Lower leg skin (tissue), 4 donors: ENCODE results near the gene CPVL. TPM values are rescaled to one million over a fixed set of nuclear protein-coding genes. Genes with fewer than 3 reads are reported as not detected.

Experiments
- DNase-seq, 2 donors: peaks; one replicate each; pipeline ENCODE4 v3.0.0-alpha.2; 2019; ENCODE audit warnings: low spot score in 2 of 2
- H3K4me3 ChIP-seq: fragments of 200-600 bp; sonication (generic); 2 replicates; pipeline ENCODE4 v1.5.1; 2017; ENCODE audit warnings: mild to moderate bottlenecking, low read depth; ENCODE audit not compliant: poor library complexity, severe bottlenecking
- CTCF ChIP-seq, 3 donors: fragments of 450-650 bp; IDR thresholded peaks; one replicate each; pipeline ENCODE4 v1.5.1; 2016; ENCODE audit warnings: antibody characterized with exemption in 3 of 3, mild to moderate bottlenecking in 3 of 3, moderate library complexity in 2 of 3
- POLR2A ChIP-seq, 2 donors: fragments of 450-650 bp; IDR thresholded peaks; one replicate each; pipeline ENCODE4 v1.6.1; 2016 to 2017; ENCODE audit warnings: antibody characterized with exemption in 2 of 2, mild to moderate bottlenecking in 1 of 2, moderate library complexity in 1 of 2
- WGBS, 2 donors: methylation state at CpG; one replicate each; pipeline ENCODE4 v1.1.5; 2018; 5-methylcytosine and 5-hydroxymethylcytosine counted together
- intact Hi-C: fragments of 100-400 bp; cut with DNase I; formaldehyde crosslinking; loops from one replicate; pipeline ENCODE4 v1.15.0; 2023; ENCODE audit warnings: low total_unique reads
- total RNA-seq, 4 donors: library from RNA; depleted of rRNA; stranded (reverse); fragments of >200 nt; gene quantifications; one replicate each; pipeline ENCODE4 v1.1.0, GENCODE V29; 2016

The CPVL gene
- total RNA-seq, 4 donors from 2014 or later: 8.8 to 17.5 (median 12.6) TPM

- no peak overlapping the region for H3K4me3 ChIP-seq
- intact Hi-C loops: no loop called here
- no peak for TF ChIP-seq CTCF (IDR thresholded peaks at IDR 0.05)
- no peak for TF ChIP-seq POLR2A (IDR thresholded peaks at IDR 0.05)
- no peak for DNase-seq
- 62 to 63% methylated on average over 5 of the region's 5 CpGs for WGBS, 2 donors
Observed at GRCh38 chr7:29065181-29065857, 81.0 kb downstream of the CPVL start.

GRCh38 chr7:29063872-29064271, 82.5 kb downstream of the CPVL start:
- H3K4me3 ChIP-seq: no peak overlapping the region
- TF ChIP-seq POLR2A (IDR thresholded peaks at IDR 0.05) (no peak), CTCF (IDR thresholded peaks at IDR 0.05) (no peak)
- intact Hi-C loops: no loop called here
- WGBS, 2 donors: 79 to 84% methylated on average over 2 of the region's 2 CpGs
- DNase-seq: no peak

- DNase-seq: no peak
- no peak overlapping the region for H3K4me3 ChIP-seq
- 57 to 60% methylated on average over 3 of the region's 3 CpGs for WGBS, 2 donors
- intact Hi-C loops: no loop called here
- no peak for TF ChIP-seq CTCF (IDR thresholded peaks at IDR 0.05)
- no peak for TF ChIP-seq POLR2A (IDR thresholded peaks at IDR 0.05)
Observed at GRCh38 chr7:29063236-29063635, 83.1 kb downstream of the CPVL start.

GRCh38 chr7:29053105-29053872, 93.0 kb downstream of the CPVL start:
- intact Hi-C loops: no loop called here
- no peak overlapping the region for H3K4me3 ChIP-seq
- no peak for DNase-seq
- TF ChIP-seq CTCF (IDR thresholded peaks at IDR 0.05) (no peak), POLR2A (IDR thresholded peaks at IDR 0.05) (no peak)

GRCh38 chr7:29046978-29047377, 99.4 kb downstream of the CPVL start:
- intact Hi-C loops: no loop called here
- no peak for DNase-seq
- WGBS, 2 donors: 94 to 97% methylated on average over 2 of the region's 2 CpGs
- TF ChIP-seq CTCF (IDR thresholded peaks at IDR 0.05): no peak
- no peak for TF ChIP-seq POLR2A (IDR thresholded peaks at IDR 0.05)
- no peak overlapping the region for H3K4me3 ChIP-seq
